ENCODE data around the gene MYH10.

MYH10 gene

GRCh38 chr17:8490256-8491023, 140.1 kb downstream of the MYH10 start:
- DNase-seq, result no peak

- no peak for DNase-seq
Observed at GRCh38 chr17:8489841-8490240, 140.7 kb downstream of the MYH10 start.

GRCh38 chr17:8488901-8489300, 141.6 kb downstream of the MYH10 start:
- DNase-seq, result no peak

GRCh38 chr17:8488491-8488890, 142.0 kb downstream of the MYH10 start:
- no peak for DNase-seq

- DNase-seq, result no peak
Observed at GRCh38 chr17:8487743-8488142, 142.8 kb downstream of the MYH10 start.

GRCh38 chr17:8487130-8487645, 143.3 kb downstream of the MYH10 start:
- no peak for DNase-seq

- DNase-seq, result no peak
Observed at GRCh38 chr17:8485491-8485890, 145.0 kb downstream of the MYH10 start.

GRCh38 chr17:8484465-8484864, 146.1 kb downstream of the MYH10 start:
- no peak for DNase-seq

GRCh38 chr17:8482546-8482945, 148.0 kb downstream of the MYH10 start:
- no peak for DNase-seq

GRCh38 chr17:8481703-8482102, 148.8 kb downstream of the MYH10 start:
- DNase-seq, result no peak

- DNase-seq, result no peak
Observed at GRCh38 chr17:8481089-8481488, 149.4 kb downstream of the MYH10 start.

- DNase-seq, result no peak
Observed at GRCh38 chr17:8480011-8480976, 150.2 kb downstream of the MYH10 start.

GRCh38 chr17:8479431-8479947, 151.0 kb downstream of the MYH10 start:
- DNase-seq, result no peak

- DNase-seq, result no peak
Observed at GRCh38 chr17:8477715-8478441, 152.6 kb downstream of the MYH10 start.

- DNase-seq, result no peak
Observed at GRCh38 chr17:8477171-8477570, 153.4 kb downstream of the MYH10 start.

- no peak for DNase-seq
Observed at GRCh38 chr17:8476741-8477140, 153.8 kb downstream of the MYH10 start.

GRCh38 chr17:8475781-8476180, 154.7 kb downstream of the MYH10 start:
- DNase-seq, result no peak

GRCh38 chr17:8475227-8475626, 155.3 kb downstream of the MYH10 start:
- DNase-seq, result no peak

- DNase-seq, result no peak
Observed at GRCh38 chr17:8474826-8475225, 155.7 kb downstream of the MYH10 start.

- DNase-seq, result no peak
Observed at GRCh38 chr17:8473451-8474192, 156.9 kb downstream of the MYH10 start.

- no peak for DNase-seq
Observed at GRCh38 chr17:8472663-8473062, 157.9 kb downstream of the MYH10 start.

GRCh38 chr17:8470447-8471047, 160.0 kb downstream of the MYH10 start:
- no peak for DNase-seq
